Hematopoietic multipotent progenitor cell treated with erythropoietin and hydrocortisone succinate and interleukin-3 and kit ligand, for 15 days (in vitro differentiated cells): Measurements from ENCODE around the gene ALDOC.

Experiments used
- DNase-seq: peaks from one replicate; pipeline ENCODE4 v3.0.0-alpha.2; 2015; ENCODE audit warnings: low spot score

The ALDOC gene

GRCh38 chr17:28552176-28552999, 24.3 kb downstream of the ALDOC start, which contains the start of gene UNC119:
Gene UNC119, minus strand, starts transcription at chr17:28552624. Its CDS starts 67 bp downstream, at chr17:28552557.
- peak; percentile 54 for DNase-seq

GRCh38 chr17:28551421-28552175, 25.1 kb downstream of the ALDOC start:
- DNase-seq: no peak

- DNase-seq: no peak
These were observed 25.8 kb downstream of the ALDOC start for GRCh38 chr17:28550858-28551257.

- DNase-seq: no peak
These were observed 27.2 kb downstream of the ALDOC start for GRCh38 chr17:28549236-28550132.

- DNase-seq: no peak
These were observed 28.1 kb downstream of the ALDOC start for GRCh38 chr17:28548417-28549130.

- peak; percentile 78 for DNase-seq
These were observed 28.9 kb downstream of the ALDOC start for GRCh38 chr17:28547623-28548416.

GRCh38 chr17:28547096-28547622, 29.5 kb downstream of the ALDOC start:
- no peak for DNase-seq

GRCh38 chr17:28545787-28546415, 30.8 kb downstream of the ALDOC start:
- DNase-seq: no peak

- no peak for DNase-seq
These were observed 31.6 kb downstream of the ALDOC start for GRCh38 chr17:28545141-28545503.

- no peak for DNase-seq
These were observed 32.1 kb downstream of the ALDOC start for GRCh38 chr17:28544402-28545140.

GRCh38 chr17:28541439-28541838, 35.3 kb downstream of the ALDOC start:
- DNase-seq: no peak

GRCh38 chr17:28540231-28540630, 36.5 kb downstream of the ALDOC start:
- DNase-seq: no peak

GRCh38 chr17:28538296-28538895, 38.3 kb downstream of the ALDOC start:
- no peak for DNase-seq

GRCh38 chr17:28537219-28537610, 39.5 kb downstream of the ALDOC start:
- DNase-seq: no peak

- no peak for DNase-seq
These were observed 40.0 kb downstream of the ALDOC start for GRCh38 chr17:28536532-28537218.

- DNase-seq: no peak
These were observed 41.8 kb downstream of the ALDOC start for GRCh38 chr17:28534740-28535375.

GRCh38 chr17:28533091-28533807, 43.4 kb downstream of the ALDOC start:
- no peak for DNase-seq
